ENCODE results near the gene ZFYVE21.
"Not testable (repeated sequence)": the region's sequence is repeated elsewhere in the genome, so short reads cannot be mapped to it uniquely, and the experiment has no call there.

ZFYVE21 gene

DNA sequence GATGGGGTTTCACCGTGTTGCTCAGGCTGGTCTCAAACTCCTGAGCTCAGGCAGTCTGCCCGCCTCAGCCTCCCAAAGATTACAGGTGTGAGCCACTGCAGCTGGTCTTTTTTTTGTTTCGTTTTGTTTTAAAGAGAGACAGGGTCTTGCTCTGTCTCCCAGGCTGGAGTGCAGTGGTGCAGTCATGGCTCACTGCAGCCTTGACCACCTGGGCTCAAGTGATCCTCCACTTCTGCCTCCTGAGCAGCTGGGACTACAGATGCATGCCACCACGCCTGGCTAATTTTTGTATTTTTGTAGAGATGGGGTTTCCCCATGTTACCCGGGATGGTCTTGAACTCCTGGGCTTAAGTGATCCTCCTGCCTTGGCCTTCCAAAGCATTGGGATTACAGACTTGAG lies 24.0 kb upstream of the ZFYVE21 start:
- DNase-seq (ENCODE audit: low read depth in 1 of 2, low spot score in 1 of 2), result not testable (repeated sequence)

DNA sequence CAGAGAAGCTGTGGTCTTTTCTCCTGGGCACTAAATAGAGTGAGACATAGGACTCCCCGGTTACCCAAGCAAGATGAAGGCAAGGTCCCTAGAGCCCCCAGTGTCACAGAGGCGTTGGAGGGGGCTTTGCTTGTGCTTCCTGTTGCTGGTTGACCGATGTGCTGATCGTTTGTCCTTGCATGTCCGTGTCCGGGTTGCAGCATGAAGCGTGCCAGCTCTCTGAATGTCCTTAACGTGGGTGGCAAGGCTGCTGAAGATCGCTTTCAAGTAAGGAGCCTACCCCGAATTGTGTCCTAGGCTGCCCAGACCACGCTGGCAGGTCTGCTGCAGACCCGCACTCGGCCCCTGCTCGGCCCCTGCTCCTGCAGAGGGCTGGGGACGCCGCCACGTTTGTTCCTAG lies 23.5 kb upstream of the ZFYVE21 start:
- DNase-seq (ENCODE audit: low read depth in 1 of 2, low spot score in 1 of 2), result no peak

DNA sequence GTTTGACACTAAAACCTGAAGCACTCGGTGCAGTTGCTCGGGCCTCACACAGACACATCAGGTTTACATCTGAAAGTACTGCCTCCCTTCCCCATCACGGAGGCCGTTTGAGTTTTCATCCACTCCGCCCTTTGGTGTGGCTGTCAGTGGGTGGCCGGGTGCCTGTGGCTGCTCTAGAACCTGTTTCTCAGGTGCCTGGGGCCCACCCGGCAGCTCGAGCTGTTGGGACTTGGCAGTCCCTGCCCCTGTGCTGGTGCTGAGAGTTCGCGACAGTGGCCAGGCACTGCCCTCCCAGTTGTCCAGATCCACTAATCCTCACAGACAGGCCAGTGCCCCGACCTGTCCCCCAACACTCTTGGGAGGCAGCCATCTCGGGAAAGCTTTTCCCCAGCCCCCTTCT lies 22.7 kb upstream of the ZFYVE21 start:
- DNase-seq (ENCODE audit: low read depth in 1 of 2, low spot score in 1 of 2), result no peak

DNA sequence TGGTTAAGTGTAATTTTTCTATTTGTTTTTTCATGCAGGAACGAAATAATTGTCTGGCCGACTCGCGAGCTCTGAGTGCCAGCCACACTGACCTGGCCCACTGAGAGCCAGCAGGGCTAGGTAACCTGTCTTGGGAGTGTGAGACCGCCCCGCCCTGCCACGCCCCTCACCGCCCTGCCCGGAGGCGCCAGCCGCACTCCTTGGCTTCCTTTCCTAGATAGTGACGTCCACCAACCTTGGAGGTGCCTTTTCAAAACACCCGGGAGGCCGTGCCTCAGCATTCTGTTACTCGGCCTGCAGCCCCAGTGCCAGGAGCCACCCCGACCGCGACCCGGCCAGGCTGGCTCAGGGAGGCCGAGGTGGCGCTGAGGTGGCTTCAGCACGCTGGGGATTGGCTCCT lies 22.1 kb upstream of the ZFYVE21 start:
- no peak for DNase-seq (ENCODE audit: low read depth in 1 of 2, low spot score in 1 of 2)

DNA sequence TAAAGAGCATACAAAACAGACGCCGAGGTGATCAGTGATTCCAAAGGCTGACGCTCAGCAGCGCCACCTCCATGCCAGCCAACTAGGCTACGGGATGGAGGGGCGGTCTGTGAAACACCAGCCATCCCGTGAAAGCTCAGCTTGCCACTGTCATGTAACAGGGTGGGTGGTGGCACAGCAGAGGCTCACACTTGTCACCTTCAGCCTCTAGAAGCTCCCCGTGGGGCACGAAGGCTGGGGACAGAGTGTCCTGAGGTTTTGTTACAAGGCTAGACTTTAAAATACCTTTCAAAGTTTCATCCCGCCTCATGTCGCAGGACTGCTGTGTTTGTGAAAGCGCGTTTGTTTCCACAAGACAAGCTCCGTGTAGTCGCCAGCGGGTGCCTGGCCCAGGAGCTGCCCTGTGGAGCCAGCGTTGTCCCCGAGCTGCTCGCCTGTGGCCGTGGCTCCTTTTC lies 21.0 kb upstream of the ZFYVE21 start:
- DNase-seq (ENCODE audit: low read depth in 1 of 2, low spot score in 1 of 2), result no peak

DNA sequence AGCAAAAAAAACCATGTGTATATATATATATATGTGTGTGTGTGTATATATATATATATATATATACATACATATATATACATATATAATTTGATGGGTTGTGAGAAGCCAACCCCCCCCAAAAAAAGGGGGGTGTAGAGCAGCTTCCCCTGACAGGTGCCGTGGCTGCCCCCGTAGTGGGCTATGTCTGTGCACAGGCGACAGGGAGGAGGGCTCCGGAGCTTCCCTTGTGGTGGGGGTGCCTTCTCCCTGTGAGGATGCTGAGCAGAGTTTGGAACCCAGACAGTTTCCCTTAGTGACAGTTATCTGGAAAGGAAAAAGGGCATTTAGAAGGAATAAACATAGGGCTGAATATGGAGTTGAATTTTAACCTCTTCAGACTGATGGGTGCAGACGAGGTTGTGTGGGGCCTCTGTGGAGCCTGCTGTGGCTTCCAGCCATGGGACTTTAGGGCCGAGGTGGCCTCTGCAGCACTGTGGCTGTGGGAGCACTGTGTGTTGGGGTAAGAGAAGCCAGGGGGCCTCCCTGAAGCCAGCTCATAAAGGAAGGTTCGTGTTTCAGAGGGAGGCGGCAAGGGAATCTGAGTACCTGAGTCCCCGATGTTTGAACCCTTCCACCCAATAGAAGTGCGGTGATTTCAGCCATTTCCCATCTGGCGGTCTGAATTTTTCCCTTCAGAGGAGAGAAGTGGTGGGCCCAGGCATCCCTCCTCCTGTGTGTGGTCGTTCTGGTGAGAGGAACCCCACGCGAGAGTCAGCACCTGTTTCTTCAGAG lies 20.1 kb upstream of the ZFYVE21 start:
- no peak for DNase-seq (ENCODE audit: low read depth in 1 of 2, low spot score in 1 of 2)

DNA sequence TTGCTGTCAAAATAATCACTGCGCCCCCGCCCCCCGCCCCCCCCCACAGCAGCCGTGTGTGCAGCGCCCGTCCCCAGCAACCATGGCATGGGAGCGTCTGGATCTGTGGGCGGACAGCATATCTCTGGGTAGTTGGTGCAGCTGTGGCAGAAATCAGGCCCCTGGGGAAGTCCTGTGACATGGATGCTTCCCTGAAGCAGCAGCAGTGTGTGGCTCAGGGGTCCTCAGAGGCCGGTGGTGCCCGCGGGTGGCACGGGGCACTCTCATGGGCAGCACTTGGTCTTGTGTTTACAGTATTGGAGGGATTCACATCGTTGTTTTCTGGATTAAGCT lies 19.6 kb upstream of the ZFYVE21 start:
- no peak for DNase-seq (ENCODE audit: low read depth in 1 of 2, low spot score in 1 of 2)

DNA sequence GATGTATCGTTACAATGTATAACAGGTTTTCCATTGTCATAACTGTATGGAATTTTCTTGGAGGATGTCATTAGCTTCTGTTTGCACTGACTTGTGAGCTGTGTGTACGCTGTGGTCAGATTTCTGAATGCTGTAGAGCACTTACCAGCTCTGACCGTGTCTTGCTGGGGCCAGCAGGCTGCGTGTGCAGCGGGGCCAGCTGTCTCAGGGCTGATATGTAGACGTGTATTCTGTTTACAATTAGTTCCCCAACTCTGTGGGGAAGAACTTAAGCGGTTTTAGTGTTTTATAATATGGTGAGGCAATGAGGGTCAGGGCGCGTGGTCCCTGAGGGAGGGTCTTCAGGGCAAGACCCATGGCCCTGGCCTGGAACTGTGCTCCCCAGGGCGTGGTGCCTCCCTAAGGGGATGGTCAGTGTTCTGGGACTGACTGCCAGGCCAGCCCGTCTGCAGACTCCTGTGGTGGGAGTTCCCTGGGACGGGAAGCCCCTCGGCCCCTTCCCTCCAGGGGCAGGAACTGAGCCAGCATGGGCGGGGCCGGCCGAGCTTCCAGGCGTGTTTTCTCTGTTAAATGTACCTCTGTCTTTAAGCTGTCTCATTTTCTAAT lies 19.0 kb upstream of the ZFYVE21 start:
- DNase-seq (ENCODE audit: low read depth in 1 of 2, low spot score in 1 of 2), result no peak

DNA sequence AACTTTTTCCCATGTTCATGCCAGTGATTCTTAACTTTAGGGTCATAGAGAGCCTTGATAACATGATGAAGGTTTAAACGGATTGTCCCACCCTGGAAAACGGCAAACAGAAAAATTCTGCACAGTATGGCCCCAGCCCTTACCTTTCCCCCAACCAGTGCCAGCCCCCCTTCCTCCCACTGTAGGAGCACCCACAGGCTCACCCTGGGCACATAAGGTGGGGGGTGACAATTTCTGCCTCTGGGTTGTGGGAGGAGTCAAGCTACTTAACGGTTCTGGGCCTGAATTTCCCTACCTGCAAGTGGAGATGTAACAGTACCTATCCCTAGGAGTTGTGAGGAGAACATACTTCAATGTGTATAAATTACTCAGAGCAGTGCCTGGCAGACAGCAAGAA lies 18.4 kb upstream of the ZFYVE21 start:
- no peak for DNase-seq (ENCODE audit: low read depth in 1 of 2, low spot score in 1 of 2)

DNA sequence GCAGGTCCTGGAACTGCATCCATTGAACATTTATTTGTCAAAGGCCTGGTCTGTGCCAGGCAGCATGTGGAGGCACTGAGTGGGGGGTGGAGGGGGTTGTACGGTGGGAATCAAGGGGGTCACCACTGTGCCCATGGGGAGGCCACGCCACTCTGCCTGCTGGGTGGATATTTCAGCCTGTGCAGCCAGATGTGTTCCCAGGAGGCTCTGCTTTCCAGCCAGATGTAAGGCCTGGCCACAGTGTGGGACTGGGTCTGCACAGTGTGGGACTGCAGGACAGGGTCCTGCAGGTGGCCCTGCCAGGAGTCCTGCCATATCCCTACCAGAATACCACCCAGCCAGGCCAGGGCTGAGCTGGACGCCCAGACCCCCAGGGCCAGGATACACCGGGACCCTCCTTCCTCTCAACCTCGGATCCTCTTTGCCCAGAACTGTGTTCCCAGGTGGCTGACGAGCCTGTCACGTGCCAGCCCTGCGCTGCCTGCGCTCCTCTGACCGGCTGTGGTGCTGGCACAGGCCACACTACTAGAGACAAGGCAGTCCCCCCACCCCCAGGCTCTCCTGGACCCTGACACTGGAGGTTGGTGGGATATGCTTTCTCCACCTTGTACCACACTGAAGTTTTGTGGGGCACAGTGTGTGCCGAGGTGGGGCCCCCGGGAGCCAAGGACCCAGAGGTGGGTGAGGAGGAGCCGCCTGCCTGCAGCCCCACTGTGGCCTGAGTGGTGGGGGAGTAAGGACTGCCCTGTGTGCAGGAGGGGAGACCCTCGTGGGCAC lies 17.8 kb upstream of the ZFYVE21 start:
- DNase-seq (ENCODE audit: low read depth in 1 of 2, low spot score in 1 of 2), result no peak

DNA sequence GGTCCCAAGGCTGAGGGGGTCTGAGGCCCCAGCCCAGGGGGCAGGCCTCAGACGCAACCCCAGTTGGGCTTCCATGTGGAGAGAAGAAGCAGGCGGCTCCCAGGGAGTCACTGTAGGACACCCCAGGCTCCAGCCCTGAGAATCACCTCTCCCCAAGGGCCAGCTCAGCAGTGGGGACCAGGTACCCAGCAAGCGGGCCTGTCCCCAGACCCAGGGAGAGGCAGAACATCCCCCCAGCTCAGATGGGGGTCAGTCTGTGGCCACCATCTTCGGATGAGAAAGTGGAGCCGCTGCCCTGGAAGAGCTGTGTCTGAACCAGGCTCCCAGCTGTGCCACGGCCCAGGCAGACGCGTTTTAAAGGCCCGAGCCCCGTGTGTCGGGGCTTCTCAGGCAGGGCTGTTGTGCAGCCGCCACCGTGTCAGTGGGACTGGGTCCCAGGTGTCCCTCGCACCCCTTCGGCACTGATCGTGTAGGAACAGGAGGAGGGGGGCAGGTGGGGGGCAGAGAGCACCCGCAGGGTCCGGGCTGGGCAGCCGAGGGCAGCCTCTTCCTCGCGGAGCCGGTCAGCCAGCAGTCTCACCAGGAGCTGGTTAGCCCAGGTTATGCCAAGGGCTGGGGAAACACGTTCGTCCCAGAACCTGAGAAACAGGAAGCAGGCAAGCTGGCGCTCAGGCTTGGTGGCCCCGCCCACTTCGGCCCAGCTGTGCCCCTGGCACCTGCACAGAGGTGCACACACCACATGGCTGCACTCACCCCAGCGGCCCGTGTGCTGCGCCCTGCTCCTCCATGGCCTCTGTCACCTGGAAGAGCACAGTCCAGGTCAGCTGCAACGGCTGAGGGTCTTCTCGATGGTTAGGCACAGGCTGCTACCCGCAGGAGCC lies 17.0 kb upstream of the ZFYVE21 start:
- DNase-seq (ENCODE audit: low read depth in 1 of 2, low spot score in 1 of 2), result no peak

DNA sequence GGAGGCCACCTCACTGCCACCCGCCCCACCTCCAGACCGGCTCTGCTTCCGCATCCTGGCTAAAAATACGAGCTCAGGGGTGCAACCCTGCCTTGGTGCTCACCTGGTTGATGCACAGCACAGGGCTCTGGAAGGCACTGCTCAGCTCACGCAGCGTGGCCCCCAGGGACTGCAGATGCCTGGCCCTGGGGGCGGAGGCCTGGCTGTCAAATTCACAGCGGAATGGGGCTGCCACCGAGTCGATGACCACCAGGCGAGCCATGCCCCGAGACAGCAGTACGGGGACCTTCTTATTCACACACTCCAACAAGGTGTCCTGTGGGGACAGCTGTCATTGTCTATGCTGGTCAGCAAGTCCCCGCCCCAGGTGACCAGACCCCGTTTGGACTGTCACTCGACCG lies 16.3 kb upstream of the ZFYVE21 start:
- no peak for DNase-seq (ENCODE audit: low read depth in 1 of 2, low spot score in 1 of 2)

DNA sequence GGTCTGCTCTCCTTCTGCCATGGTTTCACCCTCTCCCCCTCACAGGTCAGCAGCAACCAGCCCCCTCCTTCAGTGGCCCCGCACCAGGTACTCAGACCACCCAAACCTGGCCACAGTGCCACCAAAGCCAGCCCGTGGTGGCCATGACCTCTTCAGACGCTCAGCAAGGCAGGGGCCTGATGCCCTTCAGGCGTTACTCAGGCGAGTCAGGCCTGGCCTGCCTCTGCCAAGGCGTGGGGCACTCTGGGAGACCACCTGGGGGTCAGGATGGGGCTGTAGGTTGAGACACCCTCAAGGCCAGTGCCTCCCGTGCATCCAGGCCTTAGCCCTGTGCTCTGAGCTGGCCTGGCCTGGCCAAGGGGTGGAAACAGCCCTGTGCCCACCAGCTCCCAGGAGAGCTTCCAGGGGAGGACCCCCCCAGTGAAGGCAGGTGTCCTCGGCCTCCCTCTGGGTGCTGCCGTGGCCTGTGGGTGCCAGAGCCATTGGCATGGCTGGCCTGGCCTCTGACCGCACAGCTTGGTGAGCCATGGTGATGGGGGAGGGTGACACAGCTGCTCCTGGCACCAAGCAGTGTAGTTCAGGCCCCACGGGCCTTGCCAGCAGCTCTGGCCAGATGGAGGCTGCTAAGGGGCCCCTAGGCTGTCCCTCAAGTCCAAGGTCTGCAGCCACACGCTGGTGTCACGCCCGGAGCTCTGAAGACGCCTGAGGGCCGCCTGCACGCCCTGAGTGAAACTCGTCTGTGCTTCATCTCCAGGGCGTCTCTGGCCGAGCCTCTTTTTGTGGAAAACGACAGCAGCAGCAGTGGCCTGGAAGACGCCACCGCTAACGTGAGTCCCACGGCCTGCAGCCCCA lies 15.5 kb upstream of the ZFYVE21 start:
- no peak for DNase-seq (ENCODE audit: low read depth in 1 of 2, low spot score in 1 of 2)

DNA sequence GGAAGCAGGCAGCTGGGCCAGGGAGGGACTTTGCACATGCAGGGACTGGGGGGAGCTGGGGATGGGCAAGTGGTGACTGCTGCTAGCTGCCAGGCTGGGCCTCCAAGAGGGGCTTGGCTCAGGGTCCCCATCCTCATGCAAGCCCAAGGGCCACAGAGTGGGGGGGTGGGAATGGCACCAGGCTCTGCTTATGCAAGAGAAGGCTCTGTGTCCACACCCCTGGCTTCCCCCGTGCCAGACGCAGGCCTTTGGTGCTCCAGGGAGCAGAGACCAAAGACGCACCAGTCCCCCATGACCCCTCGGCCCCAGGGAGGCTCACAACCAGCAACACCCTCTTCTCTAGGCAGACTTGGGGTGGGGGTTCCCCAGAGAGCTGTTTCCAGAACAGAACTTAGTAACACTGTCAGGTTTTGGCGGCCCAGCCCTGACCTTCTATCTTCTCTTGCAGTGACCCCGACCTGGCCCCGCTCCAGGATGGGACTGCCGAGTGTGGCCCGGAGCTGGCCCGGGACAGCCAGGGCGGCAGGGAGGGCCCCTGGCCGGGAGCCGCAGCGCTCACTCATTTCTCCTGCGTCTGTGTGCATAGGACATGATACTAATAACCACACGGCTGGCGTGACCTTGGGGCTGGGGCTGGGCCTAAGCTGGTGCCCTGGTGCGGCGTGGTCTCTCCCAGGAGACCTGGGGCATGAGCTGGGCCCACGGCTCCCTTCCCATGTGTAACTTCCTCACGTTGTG lies 14.7 kb upstream of the ZFYVE21 start:
- no peak for DNase-seq (ENCODE audit: low read depth in 1 of 2, low spot score in 1 of 2)

DNA sequence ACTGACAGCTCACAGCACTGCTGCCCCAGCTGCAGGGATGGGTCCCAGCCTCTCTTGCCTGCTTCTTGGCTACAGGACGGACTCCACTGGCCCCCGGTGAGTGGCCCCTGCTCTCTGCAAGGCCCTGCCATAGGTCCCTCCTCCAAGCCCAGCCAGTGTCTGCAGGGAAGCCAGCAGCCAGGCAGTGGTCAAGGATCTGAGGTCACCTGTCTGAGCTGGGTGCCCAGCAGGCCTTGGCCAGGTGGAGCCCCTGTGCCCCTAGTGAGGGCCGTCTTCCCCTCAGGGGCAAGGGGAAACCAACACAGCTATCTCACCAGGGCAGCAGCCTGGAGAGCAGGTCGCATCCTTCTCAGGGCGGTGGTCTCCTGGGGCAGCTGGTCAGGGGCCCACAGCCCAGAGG lies 13.5 kb upstream of the ZFYVE21 start:
- no peak for DNase-seq (ENCODE audit: low read depth in 1 of 2, low spot score in 1 of 2)

DNA sequence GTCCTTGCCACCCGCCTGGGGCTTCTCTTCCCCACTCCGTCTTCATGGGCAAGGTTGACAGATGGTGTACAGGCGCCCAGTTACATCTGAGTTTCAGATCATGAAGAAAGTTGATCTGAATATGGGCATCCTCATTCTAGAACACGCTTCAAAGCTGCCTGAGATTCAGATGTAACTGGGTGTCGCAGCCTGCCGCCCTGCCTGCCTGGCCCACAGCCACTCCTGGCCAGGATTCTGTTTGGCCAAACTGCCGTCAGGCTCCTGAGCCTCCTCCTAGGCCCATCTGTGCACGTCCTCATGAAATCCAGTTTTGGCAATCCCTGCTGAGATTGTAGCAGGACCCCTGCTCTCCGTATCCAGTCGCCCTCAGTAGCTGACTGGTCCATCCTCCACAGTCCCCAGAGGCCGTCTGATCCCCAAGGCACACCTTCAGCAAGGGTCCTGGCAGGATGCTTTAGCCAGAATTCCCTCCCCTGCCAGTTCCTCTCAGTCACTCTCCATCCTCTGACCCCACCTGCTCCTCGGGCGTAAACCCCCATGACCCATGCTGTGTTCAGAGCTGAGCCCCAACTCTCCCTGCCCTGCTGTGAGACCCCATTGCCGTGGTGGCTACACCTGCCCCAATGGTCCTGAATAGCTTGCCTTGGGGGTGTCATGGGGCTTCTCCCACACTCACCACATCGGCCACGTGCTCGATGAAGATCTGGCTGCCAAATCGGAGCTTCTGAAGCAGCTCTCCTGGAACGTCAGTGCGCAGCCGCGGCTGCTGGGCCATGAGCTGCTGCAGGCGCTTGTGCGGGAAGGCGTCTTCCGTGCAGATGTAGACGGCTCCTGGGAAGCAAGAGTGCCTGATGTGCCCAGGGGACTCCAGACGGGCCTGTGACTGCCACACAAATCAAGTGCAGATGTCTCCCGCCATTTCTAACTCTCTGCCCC lies 12.8 kb upstream of the ZFYVE21 start:
- DNase-seq (ENCODE audit: low read depth in 1 of 2, low spot score in 1 of 2), result no peak

DNA sequence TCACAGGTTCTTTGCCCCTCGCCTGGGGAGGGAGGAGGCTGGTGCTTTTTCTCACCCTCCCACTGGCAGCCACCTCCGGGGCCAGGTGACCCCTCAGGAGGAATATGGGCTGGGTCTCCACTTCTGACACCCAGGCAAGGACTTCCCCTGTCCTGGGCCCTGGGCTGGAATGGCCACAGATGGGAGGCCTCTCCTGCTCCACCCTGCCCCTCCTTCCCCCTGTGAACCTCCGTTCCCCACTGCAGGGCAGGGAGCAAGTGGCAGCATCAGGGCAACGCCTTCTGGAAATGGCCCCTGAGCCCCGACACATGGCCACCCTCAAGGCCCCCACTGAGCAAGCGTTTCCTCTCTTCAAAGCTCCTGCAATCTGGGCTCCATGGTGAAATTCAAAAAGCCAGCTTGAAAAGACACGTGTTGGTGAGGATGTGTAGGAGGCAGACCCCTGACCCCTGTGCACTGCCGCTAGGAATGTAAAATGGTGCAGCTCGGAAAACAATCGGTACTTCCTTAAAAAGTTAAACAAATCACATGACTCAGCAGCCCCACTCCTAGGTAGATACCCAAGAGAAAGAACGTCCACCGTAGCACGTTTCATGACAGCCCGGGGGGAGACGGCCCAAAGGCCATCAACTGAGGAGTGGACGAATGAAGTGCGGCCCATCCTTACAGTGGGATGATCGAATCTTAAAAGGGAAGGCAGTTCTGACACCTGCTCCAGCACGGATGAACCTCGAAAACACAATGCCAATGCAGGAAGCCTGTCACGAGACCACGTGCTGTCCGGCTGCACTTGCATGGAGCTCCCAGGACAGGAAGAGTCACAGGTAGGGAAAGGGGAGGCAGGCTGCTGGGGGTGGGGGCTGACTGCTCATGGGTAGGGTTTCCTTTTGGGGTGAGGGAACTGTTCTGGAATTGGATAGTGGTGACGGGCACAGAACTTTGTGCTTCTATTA lies 11.9 kb upstream of the ZFYVE21 start:
- DNase-seq (ENCODE audit: low read depth in 1 of 2, low spot score in 1 of 2), result no peak

DNA sequence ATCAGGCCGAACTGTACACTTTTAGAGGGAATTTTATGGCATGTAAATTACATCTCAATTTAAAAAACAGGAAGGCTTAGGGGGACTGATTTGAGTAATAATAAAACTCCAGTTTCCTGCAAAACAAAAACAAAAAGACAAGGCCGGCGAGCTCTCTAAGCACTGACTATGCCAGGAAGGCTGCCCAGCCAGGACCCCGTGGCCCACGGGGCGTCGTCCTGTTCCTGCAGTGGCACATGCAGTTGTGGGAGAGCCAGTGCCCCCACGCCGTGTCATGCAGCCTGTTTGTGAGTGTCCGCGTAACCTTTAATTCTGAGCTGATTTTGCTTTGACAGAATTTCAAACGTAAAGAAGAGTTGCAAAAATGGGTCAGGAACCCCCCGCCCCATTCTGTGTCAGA lies 10.9 kb upstream of the ZFYVE21 start:
- DNase-seq (ENCODE audit: low read depth in 1 of 2, low spot score in 1 of 2), result no peak
